SK-N-SH (cell line): ENCODE data around the gene APOM.
A peak's percentile ranks its signal among the peaks of the same experiment; 100 is the strongest.

Experiments used
- EP300 ChIP-seq, 2 experiments: IDR thresholded peaks; 2 replicates each; pipeline versions ENCODE4 v1.4.0 to v1.6.1; 2012; ENCODE audit warnings: borderline replicate concordance in 1 of 2, low read depth in 1 of 2, low read length in 1 of 2
- EZH2phosphoT487 ChIP-seq: fragments of 200-600 bp; sonication (generic); IDR thresholded peaks from 2 replicates; pipeline ENCODE4 v1.6.1; 2017; ENCODE audit warnings: low read depth, mixed run types, mild to moderate bottlenecking, antibody characterized with exemption, moderate library complexity, borderline replicate concordance
- FOXJ3 ChIP-seq: sonication (generic); formaldehyde crosslinking; IDR thresholded peaks from 2 replicates; pipeline ENCODE4 v1.5.1; 2020; ENCODE audit warnings: mild to moderate bottlenecking, missing genetic modification reagents
- GATA2 ChIP-seq: sonication (generic); formaldehyde crosslinking; IDR thresholded peaks from 2 replicates; pipeline ENCODE4 v1.5.0; 2020; ENCODE audit warnings: mild to moderate bottlenecking, missing genetic modification reagents
- JUND ChIP-seq: IDR thresholded peaks from 2 replicates; pipeline ENCODE4 v1.4.0; 2012
- NFIC ChIP-seq: IDR thresholded peaks from 2 replicates; pipeline ENCODE4 v1.4.0; 2012; ENCODE audit warnings: borderline replicate concordance
- NRF1 ChIP-seq: IDR thresholded peaks from 2 replicates; pipeline ENCODE4 v1.6.1; 2012; ENCODE audit warnings: low read depth, mild to moderate bottlenecking, low read length
- POLR2AphosphoS5 ChIP-seq: IDR thresholded peaks from 2 replicates; pipeline ENCODE4 v1.6.1; 2012; ENCODE audit warnings: low read depth, low read length
- RAD21 ChIP-seq: IDR thresholded peaks from 2 replicates; pipeline ENCODE4 v1.6.1; 2012; ENCODE audit warnings: mild to moderate bottlenecking, low read length
- RXRA ChIP-seq: IDR thresholded peaks from 2 replicates; pipeline ENCODE4 v1.4.0; 2012; ENCODE audit warnings: low read depth, mild to moderate bottlenecking, borderline replicate concordance
- SIN3A ChIP-seq: IDR thresholded peaks from 2 replicates; pipeline ENCODE4 v1.6.1; 2012; ENCODE audit warnings: low read depth, mild to moderate bottlenecking, low read length, moderate library complexity, borderline replicate concordance
- SMC3 ChIP-seq: IDR thresholded peaks from 2 replicates; pipeline ENCODE4 v1.6.1; 2012; ENCODE audit warnings: low read depth, low read length, improper control_type of control experiment
- TCF12 ChIP-seq: IDR thresholded peaks from 2 replicates; pipeline ENCODE4 v1.4.0; 2012
- TF ChIP-seq, protein P1 (sequence below): fragments of 200-600 bp; sonication (generic); IDR thresholded peaks from 2 replicates; pipeline ENCODE4 v1.6.1; 2017; ENCODE audit warnings: antibody characterized with exemption, mild to moderate bottlenecking, moderate library complexity

DNA sequence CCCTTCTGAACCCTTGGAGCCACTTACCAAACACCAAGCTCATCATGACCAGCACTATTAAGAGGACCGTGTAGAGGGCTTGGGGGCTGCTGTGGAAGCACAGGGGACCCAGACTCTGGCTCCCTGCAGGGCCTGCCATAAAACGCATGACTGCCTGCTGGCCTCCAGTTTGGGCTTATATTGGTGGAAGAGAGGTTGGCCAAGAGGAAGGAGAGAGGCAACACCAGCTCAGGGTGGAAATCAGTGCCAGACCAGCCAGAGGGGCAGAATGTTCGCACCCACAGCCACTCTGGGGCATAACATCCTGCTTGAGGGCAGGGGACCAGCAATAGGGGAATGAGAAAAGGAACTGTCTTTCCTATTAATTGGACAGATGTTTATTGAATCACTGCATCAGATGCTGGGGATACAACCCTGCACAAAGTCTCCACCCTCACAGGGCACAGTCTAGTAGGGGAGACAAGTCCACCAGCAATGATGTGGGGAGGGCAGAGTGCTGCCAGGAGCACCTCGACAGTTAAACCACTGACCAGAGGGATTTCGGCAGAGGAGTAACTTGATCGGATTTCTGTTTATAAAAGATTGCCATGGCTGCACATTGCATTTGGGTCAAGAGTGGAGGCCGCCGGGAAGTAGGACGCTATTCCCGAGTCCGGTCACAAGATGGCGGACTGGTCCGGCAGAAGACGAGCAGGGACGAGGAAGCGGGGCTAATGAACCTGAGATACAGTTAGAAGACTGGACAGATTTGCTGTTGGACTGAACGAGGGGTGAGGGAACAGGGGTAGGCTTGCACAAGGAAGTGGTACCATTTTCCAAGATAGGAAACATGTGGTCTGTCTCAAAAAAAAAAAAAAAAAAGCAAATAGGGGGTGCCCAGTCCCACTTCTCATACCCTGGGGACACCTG is 24.8 kb downstream of the APOM start, which contains the start of gene LY6G5C:
- TF ChIP-seq RXRA: no peak
- TF ChIP-seq, protein P1, sequence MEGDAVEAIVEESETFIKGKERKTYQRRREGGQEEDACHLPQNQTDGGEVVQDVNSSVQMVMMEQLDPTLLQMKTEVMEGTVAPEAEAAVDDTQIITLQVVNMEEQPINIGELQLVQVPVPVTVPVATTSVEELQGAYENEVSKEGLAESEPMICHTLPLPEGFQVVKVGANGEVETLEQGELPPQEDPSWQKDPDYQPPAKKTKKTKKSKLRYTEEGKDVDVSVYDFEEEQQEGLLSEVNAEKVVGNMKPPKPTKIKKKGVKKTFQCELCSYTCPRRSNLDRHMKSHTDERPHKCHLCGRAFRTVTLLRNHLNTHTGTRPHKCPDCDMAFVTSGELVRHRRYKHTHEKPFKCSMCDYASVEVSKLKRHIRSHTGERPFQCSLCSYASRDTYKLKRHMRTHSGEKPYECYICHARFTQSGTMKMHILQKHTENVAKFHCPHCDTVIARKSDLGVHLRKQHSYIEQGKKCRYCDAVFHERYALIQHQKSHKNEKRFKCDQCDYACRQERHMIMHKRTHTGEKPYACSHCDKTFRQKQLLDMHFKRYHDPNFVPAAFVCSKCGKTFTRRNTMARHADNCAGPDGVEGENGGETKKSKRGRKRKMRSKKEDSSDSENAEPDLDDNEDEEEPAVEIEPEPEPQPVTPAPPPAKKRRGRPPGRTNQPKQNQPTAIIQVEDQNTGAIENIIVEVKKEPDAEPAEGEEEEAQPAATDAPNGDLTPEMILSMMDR: peak; percentile 69
- no peak for TF ChIP-seq EZH2phosphoT487
- TF ChIP-seq RAD21: peak; percentile 96
- TF ChIP-seq GATA2 (CRISPR knock-in tag): no peak
- no peak for TF ChIP-seq NFIC
- TF ChIP-seq SIN3A: 0 out of 2 replicates have a peak, but pooled peaks have one; percentile 60
- TF ChIP-seq JUND: no peak
- TF ChIP-seq TCF12: no peak
- TF ChIP-seq FOXJ3 (CRISPR knock-in tag): no peak
- TF ChIP-seq NRF1: no peak
- no peak for TF ChIP-seq POLR2AphosphoS5
- TF ChIP-seq EP300 (IDR thresholded peaks at IDR 0.05; ENCODE audit: borderline replicate concordance in 1 of 2, low read depth in 1 of 2, low read length in 1 of 2): no peak
- peak; percentile 91 for TF ChIP-seq SMC3
